HG03139 (cell line): ENCODE measurements around the gene TJP1.
"Not testable (repeated sequence)": the region's sequence is repeated elsewhere in the genome, so short reads cannot be mapped to it uniquely, and the experiment has no call there.

ENCODE experiments used
- ATAC-seq: cut with Tn5 transposase; IDR thresholded peaks from one replicate; pipeline ENCODE4 v1.9.1; 2021; ENCODE audit not compliant: unreplicated experiment

The TJP1 gene

DNA sequence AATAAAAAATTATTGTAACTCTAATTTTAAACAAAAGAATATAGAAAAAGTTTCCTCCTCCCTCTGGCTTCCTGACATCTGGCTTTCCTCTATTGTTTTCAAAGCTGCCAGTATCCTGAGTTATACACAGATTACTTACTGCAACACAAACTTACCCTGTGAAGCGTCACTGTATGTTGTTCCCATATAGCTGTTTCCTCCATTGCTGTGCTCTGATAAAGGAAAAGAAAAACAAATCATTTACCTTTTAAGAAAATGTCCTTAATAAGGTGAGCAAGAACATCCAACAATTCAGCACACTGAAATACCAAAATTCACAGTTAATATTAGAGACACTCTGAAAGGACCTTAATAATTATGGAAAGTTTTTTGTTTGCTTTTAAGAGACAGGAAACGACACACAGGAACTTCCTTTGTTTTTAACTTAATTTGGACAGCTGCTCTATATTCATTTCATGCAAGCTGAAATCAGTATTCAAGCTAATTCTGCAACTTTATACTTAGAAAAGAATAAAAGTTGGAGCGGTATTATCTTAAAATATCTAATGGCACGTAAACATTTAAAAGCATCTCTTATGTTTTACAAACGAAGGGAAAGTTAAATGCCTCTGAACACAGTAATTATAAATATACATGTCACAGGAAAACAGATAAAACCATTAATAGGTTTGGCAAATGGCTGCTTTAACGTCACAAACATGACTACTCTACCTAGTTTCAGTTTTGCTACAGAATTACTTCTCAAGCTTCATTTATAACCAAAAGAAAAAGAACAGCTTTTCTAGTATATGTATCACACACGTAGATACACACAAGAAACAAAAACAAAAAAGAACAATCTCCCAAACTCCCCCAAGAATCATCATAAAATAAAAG, 21.5 kb downstream of the TJP1 start:
- ATAC-seq, result no peak

DNA sequence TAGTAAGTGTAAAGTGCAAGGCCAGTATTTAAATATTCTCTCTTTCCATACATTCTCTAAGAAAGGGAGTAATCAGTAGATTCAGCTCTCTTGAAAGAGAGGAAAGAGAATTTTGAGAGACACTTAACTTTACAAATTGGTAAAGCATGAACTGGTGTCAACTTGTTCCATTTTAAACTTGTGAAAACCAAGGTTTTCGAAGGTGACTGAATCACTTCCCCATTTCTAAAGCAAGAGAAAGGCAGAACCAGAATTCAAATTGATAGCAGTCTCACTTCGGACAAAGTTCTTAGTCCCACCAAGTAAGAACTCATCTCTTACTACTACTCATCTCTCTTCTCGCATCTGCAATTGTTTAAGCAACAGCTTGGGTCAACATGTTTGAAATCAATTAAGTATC, 22.4 kb downstream of the TJP1 start:
- no peak for ATAC-seq

- no peak for ATAC-seq
Measured at GRCh38 chr15:29795610-29796009, 26.7 kb downstream of the TJP1 start.

DNA sequence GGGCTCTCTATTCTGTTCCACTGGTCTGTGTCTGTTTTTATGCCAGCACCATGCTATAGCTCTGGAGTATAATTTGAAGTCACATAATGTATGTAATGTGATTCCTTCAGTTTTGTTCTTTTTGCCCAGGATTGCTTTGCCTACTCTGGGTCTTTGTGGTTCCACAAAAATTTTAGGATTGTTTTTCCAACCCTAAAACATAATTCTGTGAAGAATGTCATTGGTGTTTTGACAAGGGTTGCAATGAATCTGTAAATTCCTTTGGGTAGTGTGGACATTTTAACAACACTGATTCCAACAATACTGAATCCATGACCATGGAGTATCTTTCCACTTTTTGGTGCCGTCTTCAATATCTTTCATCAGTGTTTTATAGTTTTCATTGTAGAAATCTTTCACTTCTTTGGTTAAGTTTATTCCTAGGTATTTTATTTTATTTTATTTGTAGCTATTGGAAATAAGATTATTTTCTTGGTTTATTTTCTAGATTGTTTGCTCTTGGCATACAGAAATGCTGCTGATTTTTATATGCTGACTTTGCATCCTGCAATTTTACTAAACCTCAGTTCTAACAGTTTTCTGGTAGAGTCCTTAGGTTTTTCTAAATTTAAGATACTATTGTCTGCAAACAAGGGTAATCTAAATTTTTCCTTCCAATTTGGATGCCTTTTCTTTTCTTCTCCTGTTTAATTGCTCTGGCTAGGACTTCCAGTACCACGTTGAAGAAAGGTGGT, 29.7 kb downstream of the TJP1 start:
- no peak for ATAC-seq

DNA sequence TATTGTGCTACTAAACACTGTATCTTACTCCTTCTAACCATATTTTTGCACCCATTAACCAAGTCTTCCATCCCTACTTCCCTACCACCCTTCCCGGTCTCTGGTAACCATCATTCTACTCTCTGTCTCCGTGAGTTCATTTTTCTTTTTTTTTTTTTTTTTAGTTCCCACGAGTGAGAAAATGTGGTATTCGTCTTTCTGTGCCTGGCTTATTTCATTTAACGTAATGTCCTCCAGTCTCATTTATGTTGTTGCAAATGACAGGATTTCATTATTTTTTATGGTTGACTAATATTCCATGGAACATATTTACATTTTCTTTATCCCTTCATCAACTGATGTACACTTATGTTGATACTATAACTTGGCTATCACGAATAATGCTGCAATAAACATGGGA, 31.7 kb downstream of the TJP1 start:
- no peak for ATAC-seq

GRCh38 chr15:29789871-29790270, 32.4 kb downstream of the TJP1 start:
- ATAC-seq, result no peak

DNA sequence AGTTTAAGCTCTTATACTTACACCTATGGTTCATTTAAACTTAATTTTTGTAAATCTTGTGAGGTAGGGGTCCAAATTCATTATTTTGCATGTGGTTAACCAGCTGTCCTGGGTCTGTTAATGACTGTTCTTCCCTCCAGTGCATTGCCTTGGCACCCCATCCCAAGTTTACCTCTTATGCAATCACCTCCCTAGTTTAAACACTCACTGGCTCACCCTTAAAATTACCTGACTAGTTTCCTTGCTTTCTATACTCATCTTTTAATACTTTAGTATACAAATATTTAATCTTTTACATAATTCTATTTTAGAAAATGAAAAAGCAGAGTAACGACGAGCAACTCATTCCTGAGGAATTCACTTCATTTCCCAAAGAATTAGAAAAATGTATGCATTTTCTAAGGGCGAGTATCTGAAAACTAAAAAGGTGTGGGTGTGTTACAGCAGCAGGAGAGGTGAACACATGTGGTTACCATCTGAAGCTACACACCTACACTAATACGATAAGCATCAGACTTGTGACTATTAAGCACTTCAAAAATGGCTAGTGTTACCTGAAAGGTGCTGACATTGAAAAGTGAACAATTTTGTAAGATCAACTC, 33.7 kb downstream of the TJP1 start:
- no peak for ATAC-seq

DNA sequence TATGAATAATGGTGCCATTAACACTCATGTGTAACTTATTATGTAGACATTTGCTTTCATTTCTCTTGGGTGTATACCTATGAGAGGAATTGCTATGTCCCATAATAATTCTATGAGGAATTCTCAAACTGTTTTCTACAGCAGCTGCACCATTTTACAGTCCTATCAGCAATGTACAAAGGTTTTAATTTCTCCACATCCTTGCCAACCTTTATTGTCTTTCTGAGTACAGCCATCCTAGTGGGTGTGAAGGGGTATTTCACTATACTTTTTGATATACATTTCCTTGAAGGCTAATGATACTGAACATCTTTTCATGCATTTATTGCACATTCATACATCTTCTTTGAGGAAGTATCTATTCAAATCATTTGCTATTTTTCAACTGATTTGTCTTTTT, 34.5 kb downstream of the TJP1 start:
- no peak for ATAC-seq

- no peak for ATAC-seq
Measured at GRCh38 chr15:29785642-29786041, 36.6 kb downstream of the TJP1 start.

DNA sequence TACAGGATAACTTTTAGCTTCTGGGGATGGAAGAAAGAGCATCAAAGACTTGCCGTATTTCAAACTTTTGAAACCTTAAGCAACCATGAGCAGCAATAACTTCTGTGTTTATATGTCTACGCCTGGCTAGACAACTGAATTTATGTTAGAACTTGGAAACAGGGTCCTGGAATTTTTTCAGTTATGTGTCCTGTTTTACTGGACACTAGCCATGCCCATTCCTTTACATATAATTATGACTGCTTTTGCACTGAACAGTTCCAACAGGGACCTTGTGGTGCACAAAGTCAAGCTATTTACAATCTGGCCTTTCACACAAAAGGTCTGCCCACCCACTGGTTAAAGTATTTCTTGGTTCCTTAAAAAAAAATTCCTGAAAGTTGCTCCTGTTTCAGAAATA, 37.1 kb downstream of the TJP1 start:
- ATAC-seq, result no peak

GRCh38 chr15:29784413-29784812, 37.9 kb downstream of the TJP1 start:
- ATAC-seq, result no peak

GRCh38 chr15:29782816-29783215, 39.5 kb downstream of the TJP1 start:
- ATAC-seq, result not testable (repeated sequence)

GRCh38 chr15:29778382-29778781, 43.9 kb downstream of the TJP1 start:
- no peak for ATAC-seq

- ATAC-seq, result no peak
Measured at GRCh38 chr15:29776859-29777258, 45.4 kb downstream of the TJP1 start.

DNA sequence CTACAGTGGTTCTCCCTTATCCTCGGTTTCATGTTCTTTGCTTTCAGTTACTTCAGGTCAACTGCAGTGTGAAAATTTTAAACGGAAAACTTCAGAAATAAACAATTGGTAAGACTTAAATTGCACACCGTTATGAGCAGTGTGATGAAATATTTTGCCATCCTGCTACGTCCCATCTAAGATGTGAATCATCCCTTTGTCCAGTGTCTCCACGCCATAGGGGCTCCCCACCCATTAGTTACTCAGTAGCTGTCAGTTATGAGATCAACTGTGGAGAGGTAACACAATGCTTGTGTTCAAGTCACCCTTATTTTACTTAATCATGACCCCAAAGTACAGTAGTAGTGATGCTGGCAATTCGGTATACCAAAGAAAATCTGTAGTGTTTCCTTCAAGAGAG, 47.4 kb downstream of the TJP1 start:
- ATAC-seq, result no peak

GRCh38 chr15:29773816-29774215, 48.5 kb downstream of the TJP1 start:
- ATAC-seq, result no peak

DNA sequence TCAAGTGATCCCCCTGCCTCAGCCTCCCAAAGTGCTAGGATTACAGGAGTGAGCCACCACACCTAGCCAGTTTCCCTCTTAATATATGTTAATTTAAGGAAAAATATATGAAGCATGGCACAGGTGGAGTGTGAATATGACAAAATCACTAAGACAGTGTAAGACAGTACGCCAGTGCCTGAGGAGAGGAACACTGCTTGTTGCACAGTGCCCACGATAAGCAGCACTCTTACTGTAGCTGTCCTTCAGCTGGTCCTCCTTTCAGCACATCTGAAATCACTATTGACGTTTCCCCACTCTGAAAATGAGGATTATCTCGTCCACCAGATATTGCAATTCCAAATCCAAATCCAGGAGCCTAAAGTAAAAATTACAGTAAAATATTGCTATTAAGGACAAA, 49.3 kb downstream of the TJP1 start:
- no peak for ATAC-seq

GRCh38 chr15:29770796-29771195, 51.5 kb downstream of the TJP1 start:
- ATAC-seq, result no peak

DNA sequence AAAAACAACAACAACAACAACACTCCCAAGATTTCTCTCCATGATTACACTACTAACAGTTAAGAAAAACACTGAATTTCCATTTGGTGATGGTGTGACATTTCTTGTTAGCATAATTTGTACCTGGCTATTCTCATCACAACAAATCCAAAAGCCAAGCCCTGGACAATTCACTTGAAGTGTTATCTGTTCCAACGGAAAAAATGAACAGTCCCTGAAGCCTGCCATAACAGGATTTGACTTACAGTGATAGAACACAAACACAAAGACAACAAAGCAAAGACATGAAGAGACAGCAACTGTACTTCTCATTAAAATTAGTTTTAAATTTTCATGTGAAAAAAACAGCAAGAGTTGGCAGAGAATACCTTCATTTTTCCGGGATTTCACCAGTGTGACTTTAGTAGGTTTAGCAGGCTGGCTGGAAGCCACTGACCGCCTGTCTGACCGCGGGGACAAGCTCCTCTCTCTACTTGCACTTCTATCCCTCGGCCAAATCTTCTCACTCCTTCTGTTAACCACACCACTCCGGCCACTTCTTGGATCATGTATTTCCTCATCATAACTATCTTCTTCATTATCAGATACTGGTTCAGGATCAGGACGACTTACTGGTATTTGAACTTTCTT, 56.3 kb downstream of the TJP1 start:
- no peak for ATAC-seq

DNA sequence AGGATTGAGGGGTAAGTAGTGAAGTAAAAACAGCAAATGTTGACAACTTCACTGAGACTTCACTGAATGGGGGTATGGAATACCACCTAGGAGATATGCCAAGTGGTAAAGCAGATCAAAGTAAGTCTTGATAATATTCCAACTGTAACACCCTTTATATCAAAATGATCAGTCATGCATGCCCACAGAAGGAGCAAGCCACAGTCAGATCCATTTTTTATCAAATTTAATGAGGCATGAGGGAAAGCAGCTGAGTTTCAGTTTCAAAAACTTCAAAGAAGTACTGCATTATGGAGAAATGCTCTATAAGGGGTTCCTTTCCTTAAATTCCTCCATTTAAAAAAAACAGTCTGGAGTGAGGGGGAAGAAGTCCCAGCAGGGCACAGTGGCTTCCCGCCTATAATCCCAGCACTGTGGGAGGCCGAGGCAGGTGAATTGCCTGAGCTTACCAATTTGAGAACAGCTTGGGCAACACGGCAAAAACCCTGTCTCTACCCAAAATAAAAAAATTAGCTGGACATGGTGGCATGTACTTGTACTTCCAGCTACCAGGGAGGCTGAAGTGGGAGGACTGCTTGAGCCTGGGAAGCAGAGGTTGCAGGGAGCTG, 56.9 kb downstream of the TJP1 start:
- no peak for ATAC-seq

GRCh38 chr15:29759596-29759995, 62.7 kb downstream of the TJP1 start:
- no peak for ATAC-seq
